GM19099 (cell line): Measurements from ENCODE around the gene CREB3L4.

ENCODE experiments used
- POLR2A ChIP-seq: IDR thresholded peaks from 3 replicates; pipeline ENCODE4 v1.6.1; 2011; ENCODE audit warnings: low read depth; ENCODE audit not compliant: insufficient read length; ENCODE audit errors: extremely low read depth

CREB3L4 gene

GRCh38 chr1:153945131-153945794 lies 22.4 kb upstream of the CREB3L4 start:
- peak; percentile 62 for TF ChIP-seq POLR2A

- TF ChIP-seq POLR2A = peak; percentile 57
Observed at GRCh38 chr1:153945795-153946621, 21.7 kb upstream of the CREB3L4 start.

- TF ChIP-seq POLR2A = no peak
Observed at GRCh38 chr1:153946622-153947241, 21.0 kb upstream of the CREB3L4 start, which contains the start of gene DENND4B. DENND4B (minus strand) TSS chr1:153946718; CDS start chr1:153944374, 2,344 bp downstream.

GRCh38 chr1:153951183-153951582 lies 16.5 kb upstream of the CREB3L4 start:
- TF ChIP-seq POLR2A = no peak

GRCh38 chr1:153951801-153952200 lies 15.9 kb upstream of the CREB3L4 start:
- TF ChIP-seq POLR2A = no peak

GRCh38 chr1:153953859-153954365 lies 13.8 kb upstream of the CREB3L4 start:
- TF ChIP-seq POLR2A = no peak

GRCh38 chr1:153954826-153955225 lies 12.9 kb upstream of the CREB3L4 start:
- TF ChIP-seq POLR2A = no peak

GRCh38 chr1:153956997-153957715 lies 10.5 kb upstream of the CREB3L4 start:
- TF ChIP-seq POLR2A = no peak

GRCh38 chr1:153957744-153958110 lies 10.0 kb upstream of the CREB3L4 start:
- TF ChIP-seq POLR2A = peak; percentile 65

- TF ChIP-seq POLR2A = peak; percentile 33
Observed at GRCh38 chr1:153958111-153958960, 9.4 kb upstream of the CREB3L4 start, which contains the start of gene CRTC2. CRTC2 (minus strand) TSS chr1:153958612; CDS start chr1:153958497, 115 bp downstream.

- TF ChIP-seq POLR2A = no peak
Observed at GRCh38 chr1:153958961-153959260, 8.8 kb upstream of the CREB3L4 start.

GRCh38 chr1:153959454-153959853 lies 8.2 kb upstream of the CREB3L4 start:
- TF ChIP-seq POLR2A = no peak

GRCh38 chr1:153960206-153960605 lies 7.5 kb upstream of the CREB3L4 start:
- TF ChIP-seq POLR2A = no peak

- no peak for TF ChIP-seq POLR2A
Observed at GRCh38 chr1:153961421-153961820, 6.3 kb upstream of the CREB3L4 start.

- no peak for TF ChIP-seq POLR2A
Observed at GRCh38 chr1:153962088-153963029, 5.3 kb upstream of the CREB3L4 start.
